Hepatocyte (in vitro differentiated cells): ENCODE data around the gene RFPL2. TPM values are rescaled to one million over a fixed set of nuclear protein-coding genes. Genes with fewer than 3 reads are reported as not detected.

Source experiments
- DNase-seq: peaks from one replicate; pipeline ENCODE4 v3.0.0-alpha.2; 2016; ENCODE audit warnings: low spot score
- H2AFZ ChIP-seq: fragments of 200-600 bp; sonication (generic); 2 replicates; pipeline ENCODE4 v1.6.0; 2016; ENCODE audit warnings: antibody characterized with exemption, mild to moderate bottlenecking
- H3K27ac ChIP-seq: fragments of 200-600 bp; sonication (generic); 2 replicates; pipeline ENCODE4 v1.5.1; 2016; ENCODE audit warnings: mild to moderate bottlenecking
- H3K27me3 ChIP-seq: fragments of 200-600 bp; sonication (generic); 2 replicates; pipeline ENCODE4 v1.6.1; 2016
- H3K36me3 ChIP-seq: fragments of 200-600 bp; sonication (generic); replicated peaks from 2 replicates; pipeline ENCODE4 v1.5.1; 2016; ENCODE audit warnings: low read depth; ENCODE audit not compliant: insufficient read depth
- H3K4me1 ChIP-seq: fragments of 200-600 bp; sonication (generic); 2 replicates; pipeline ENCODE4 v1.5.1; 2016; ENCODE audit warnings: mild to moderate bottlenecking, moderate library complexity; ENCODE audit not compliant: insufficient read depth
- H3K4me2 ChIP-seq: fragments of 200-600 bp; sonication (generic); 2 replicates; pipeline ENCODE4 v1.6.0; 2016
- H3K4me3 ChIP-seq: fragments of 200-600 bp; sonication (generic); 2 replicates; pipeline ENCODE4 v1.5.1; 2016; ENCODE audit warnings: mild to moderate bottlenecking
- H3K79me2 ChIP-seq: fragments of 200-600 bp; sonication (generic); 2 replicates; pipeline ENCODE4 v1.6.0; 2017; ENCODE audit warnings: mild to moderate bottlenecking
- H3K9me2 ChIP-seq: fragments of 200-600 bp; sonication (generic); replicated peaks from 2 replicates; pipeline ENCODE4 v1.6.0; 2017; ENCODE audit warnings: mild to moderate bottlenecking; ENCODE audit not compliant: insufficient read depth
- H3K9me3 ChIP-seq: fragments of 200-600 bp; sonication (generic); 2 replicates; pipeline ENCODE4 v1.5.1; 2016; ENCODE audit warnings: low read depth, mild to moderate bottlenecking
- H4K20me1 ChIP-seq: fragments of 200-600 bp; sonication (generic); 2 replicates; pipeline ENCODE4 v1.6.0; 2016; ENCODE audit warnings: mild to moderate bottlenecking; ENCODE audit not compliant: insufficient read depth, poor library complexity, severe bottlenecking
- CTCF ChIP-seq: fragments of 200-600 bp; sonication (generic); IDR thresholded peaks from 2 replicates; pipeline ENCODE4 v1.5.1; 2016; ENCODE audit warnings: antibody characterized with exemption, mild to moderate bottlenecking; ENCODE audit not compliant: poor library complexity
- EZH2 ChIP-seq: fragments of 200-600 bp; sonication (generic); IDR thresholded peaks from 2 replicates; pipeline ENCODE4 v1.6.1; 2016; ENCODE audit warnings: antibody characterized with exemption, mild to moderate bottlenecking, borderline replicate concordance
- EZH2phosphoT487 ChIP-seq: fragments of 200-600 bp; sonication (generic); IDR thresholded peaks from one replicate; pipeline ENCODE4 v1.6.1; 2018; ENCODE audit warnings: antibody characterized with exemption, mild to moderate bottlenecking, low read depth, moderate library complexity; ENCODE audit not compliant: unreplicated experiment, severe bottlenecking
- WGBS: methylation state at CpG from one replicate; pipeline ENCODE4 v1.1.6; 2016; ENCODE audit warnings: low lambda C conversion rate; ENCODE audit errors: missing lambda C conversion rate; 5-methylcytosine and 5-hydroxymethylcytosine counted together
- polyA plus RNA-seq: library from polyadenylated mRNA; unstranded; fragments of >200 nt; fragmentation: Nextera tagmentation; extraction: Ambion mirVana; gene quantifications from 2 replicates; pipeline ENCODE4 v1.2.1, GENCODE V29; 2016
- total RNA-seq: library from RNA; depleted of rRNA; stranded (reverse); fragments of >200 nt; gene quantifications from 2 replicates; pipeline ENCODE4 v1.2.3, GENCODE V29; 2014

RFPL2 gene
- 0.48 and 0.97 TPM in 2 replicates for total RNA-seq
- 0.62 TPM in 1 of 2 replicates, not detected in the other for polyA plus RNA-seq

DNA sequence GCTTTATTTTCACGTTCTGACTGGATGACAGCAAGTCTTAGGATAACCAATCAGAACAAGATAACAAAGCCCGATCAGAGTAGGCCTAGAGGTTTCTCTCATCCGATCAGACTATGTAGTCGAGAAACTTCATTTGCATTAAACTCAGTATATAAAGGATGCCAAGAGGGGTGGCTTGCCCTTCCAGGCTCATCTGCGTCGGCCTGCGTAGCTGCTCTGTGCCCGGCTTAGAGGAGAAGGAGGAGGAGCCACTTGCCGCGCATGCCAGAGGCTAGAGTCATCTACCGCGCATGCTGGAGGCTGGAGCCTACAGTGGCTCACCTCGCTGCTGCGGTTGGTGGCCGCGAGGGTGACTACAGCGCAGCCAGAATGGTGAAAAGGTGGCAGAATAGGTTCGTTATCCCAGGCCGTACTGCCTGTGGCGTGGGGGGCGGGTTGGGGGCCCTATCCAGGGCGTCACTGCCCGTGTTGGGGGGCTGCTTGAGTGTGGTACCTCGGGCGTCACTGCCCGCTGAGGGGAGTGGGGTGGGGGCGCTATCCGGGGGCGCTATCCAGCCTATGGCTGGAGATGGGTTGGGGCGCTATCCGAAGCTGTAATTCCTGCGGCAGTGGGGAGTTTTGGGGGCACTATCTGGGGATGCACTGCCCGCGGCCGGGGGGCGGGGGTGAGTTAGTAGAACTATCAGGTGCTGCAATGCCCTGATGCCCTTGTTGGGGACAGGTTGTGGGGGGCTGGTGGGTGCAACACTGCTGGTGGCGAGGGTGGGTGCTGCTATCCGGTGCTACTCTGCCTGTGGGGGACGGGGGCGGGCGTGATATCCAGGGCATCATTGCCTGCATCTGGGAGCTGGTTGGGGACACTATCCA is at the start of gene RFPL2:
RFPL2 (minus strand) TSS at position 218 of the 867 bp plus-strand sequence. CDS start 2,622 bp downstream, outside the sequence.
- Histone ChIP-seq H3K4me1 (peaks cover 3% of the 10 kb centered on the region), H3K27ac (no peak within 1 kb of the TSS), H3K9me2 (no peaks in the 10 kb centered on the region), H3K27me3 (peaks cover 8% of the 10 kb centered on the region), H3K79me2 (no peaks in the 10 kb centered on the region), H3K9me3 (no peaks in the 10 kb centered on the region), H4K20me1 (no peaks in the 10 kb centered on the region), H3K4me2 (peak within 1 kb of the TSS; percentile 79), H3K4me3 (peak within 1 kb of the TSS; percentile 20), H2AFZ (peak within 1 kb of the TSS; percentile 50), H3K36me3 (no peaks in the 10 kb centered on the region)
- TF ChIP-seq EZH2phosphoT487 (no peak), CTCF (no peak), EZH2 (no peak)
- 7% methylated on average over 34 of the region's 41 CpGs for WGBS
- DNase-seq = peak; percentile 90

GRCh38 chr22:32249231-32249630 is 44.4 kb upstream of the RFPL2 start:
- Histone ChIP-seq H3K4me1 (peaks cover 18% of the 10 kb centered on the region), H3K79me2 (no peaks in the 10 kb centered on the region), H3K4me3 (no peak overlapping the region), H2AFZ (no peak overlapping the region), H3K9me2 (no peaks in the 10 kb centered on the region), H3K9me3 (no peaks in the 10 kb centered on the region), H4K20me1 (no peaks in the 10 kb centered on the region), H3K27me3 (no peaks in the 10 kb centered on the region), H3K36me3 (no peaks in the 10 kb centered on the region), H3K4me2 (no peak overlapping the region), H3K27ac (no peak overlapping the region)
- no peak for DNase-seq
- 77% methylated on average over 1 of the region's 1 CpG for WGBS
- no peak for TF ChIP-seq CTCF
- TF ChIP-seq EZH2 = no peak
- TF ChIP-seq EZH2phosphoT487 = no peak

- Histone ChIP-seq H3K9me2 (no peaks in the 10 kb centered on the region), H4K20me1 (no peaks in the 10 kb centered on the region), H3K27ac (no peak overlapping the region), H3K36me3 (no peaks in the 10 kb centered on the region), H3K4me2 (no peak overlapping the region), H3K79me2 (no peaks in the 10 kb centered on the region), H3K4me1 (peaks cover 18% of the 10 kb centered on the region), H3K9me3 (no peaks in the 10 kb centered on the region), H3K27me3 (no peaks in the 10 kb centered on the region), H3K4me3 (no peak overlapping the region), H2AFZ (no peak overlapping the region)
- TF ChIP-seq EZH2 (no peak), CTCF (no peak), EZH2phosphoT487 (no peak)
- 59% methylated on average over 1 of the region's 1 CpG for WGBS
- no peak for DNase-seq
Measured at GRCh38 chr22:32248276-32248675, 43.4 kb upstream of the RFPL2 start.
